H9 (cell line): Measurements from ENCODE around the gene TRRAP. TPM values are rescaled to one million over a fixed set of nuclear protein-coding genes. Genes with fewer than 3 reads are reported as not detected.

Experiments used
- DNase-seq: peaks from one replicate; pipeline ENCODE4 v3.0.0-alpha.2; 2017
- H2AFZ ChIP-seq: one replicate; pipeline ENCODE4 v1.6.1; 2013; ENCODE audit warnings: mild to moderate bottlenecking, low read length, control low read depth, moderate library complexity
- H2AK5ac ChIP-seq: 2 replicates; pipeline ENCODE4 v1.6.1; 2013; ENCODE audit warnings: low read length, control low read depth, mixed read lengths; ENCODE audit not compliant: insufficient read length
- H2BK120ac ChIP-seq: one replicate; pipeline ENCODE4 v1.6.1; 2013; ENCODE audit warnings: low read depth, mild to moderate bottlenecking, low read length, control low read depth, inconsistent platforms; ENCODE audit not compliant: poor library complexity, severe bottlenecking
- H2BK12ac ChIP-seq: 2 replicates; pipeline ENCODE4 v1.6.1; 2013; ENCODE audit warnings: low read length, control low read depth, mixed read lengths, low read depth; ENCODE audit not compliant: insufficient read length
- H2BK15ac ChIP-seq: 2 replicates; pipeline ENCODE4 v1.6.1; 2013; ENCODE audit warnings: low read depth, low read length, control low read depth
- H2BK20ac ChIP-seq: one replicate; pipeline ENCODE4 v1.6.1; 2013; ENCODE audit warnings: low read depth, mild to moderate bottlenecking, low read length, control low read depth, inconsistent platforms; ENCODE audit not compliant: poor library complexity, severe bottlenecking
- H2BK5ac ChIP-seq: 2 replicates; pipeline ENCODE4 v1.6.1; 2013; ENCODE audit warnings: low read length, control low read depth, mixed read lengths; ENCODE audit not compliant: insufficient read length
- H3K14ac ChIP-seq: 2 replicates; pipeline ENCODE4 v1.6.1; 2013; ENCODE audit warnings: low read length, control low read depth; ENCODE audit not compliant: insufficient read depth
- H3K18ac ChIP-seq: 2 replicates; pipeline ENCODE4 v1.6.1; 2013; ENCODE audit warnings: low read depth, mild to moderate bottlenecking, mixed read lengths, low read length, control low read depth; ENCODE audit not compliant: insufficient read length
- H3K23ac ChIP-seq: 2 replicates; pipeline ENCODE4 v1.6.1; 2013; ENCODE audit warnings: low read length, control low read depth, mixed read lengths, low read depth; ENCODE audit not compliant: insufficient read length
- H3K23me2 ChIP-seq: 2 replicates; pipeline ENCODE4 v1.6.1; 2013; ENCODE audit warnings: low read depth, mild to moderate bottlenecking, mixed read lengths, low read length, control low read depth; ENCODE audit not compliant: insufficient read length, poor library complexity, severe bottlenecking
- H3K27ac ChIP-seq: 2 replicates; pipeline ENCODE4 v1.5.1; 2013; ENCODE audit warnings: low read length, control low read depth, mixed read lengths, low read depth; ENCODE audit not compliant: insufficient read length
- H3K27me3 ChIP-seq: 2 replicates; pipeline ENCODE4 v1.6.1; 2013; ENCODE audit warnings: low read length, control low read depth, inconsistent platforms; ENCODE audit not compliant: insufficient read depth
- H3K4ac ChIP-seq: 2 replicates; pipeline ENCODE4 v1.6.1; 2013; ENCODE audit warnings: low read depth, mild to moderate bottlenecking, control low read depth, inconsistent platforms, low read length, moderate library complexity
- H3K4me1 ChIP-seq: 2 replicates; pipeline ENCODE4 v1.6.1; 2013; ENCODE audit warnings: low read length, control low read depth, inconsistent platforms; ENCODE audit not compliant: insufficient read depth
- H3K4me2 ChIP-seq: 2 replicates; pipeline ENCODE4 v1.6.1; 2013; ENCODE audit warnings: low read length, control low read depth, mixed read lengths; ENCODE audit not compliant: insufficient read length, insufficient read depth
- H3K56ac ChIP-seq: 2 replicates; pipeline ENCODE4 v1.6.1; 2013; ENCODE audit warnings: low read depth, mild to moderate bottlenecking, mixed read lengths, low read length, control low read depth; ENCODE audit not compliant: insufficient read length
- H3K79me1 ChIP-seq: 2 replicates; pipeline ENCODE4 v1.6.1; 2013; ENCODE audit warnings: low read depth, mild to moderate bottlenecking, moderate library complexity, low read length, control low read depth, inconsistent platforms; ENCODE audit not compliant: insufficient read depth, poor library complexity, severe bottlenecking
- H3K79me2 ChIP-seq: 2 replicates; pipeline ENCODE4 v1.6.1; 2013; ENCODE audit warnings: low read length, control low read depth, inconsistent platforms; ENCODE audit not compliant: insufficient read depth
- H3K9ac ChIP-seq: 2 replicates; pipeline ENCODE4 v1.6.1; 2013; ENCODE audit warnings: low read length, control low read depth, mixed read lengths; ENCODE audit not compliant: insufficient read length; ENCODE audit errors: extremely low read depth
- H3K9me3 ChIP-seq: one replicate; pipeline ENCODE4 v1.6.1; 2013; ENCODE audit warnings: low read depth, low read length, inconsistent platforms; ENCODE audit not compliant: control insufficient read depth
- H3T11ph ChIP-seq: one replicate; pipeline ENCODE4 v1.6.1; 2013; ENCODE audit warnings: mild to moderate bottlenecking, low read length, control low read depth, inconsistent platforms
- H4K20me1 ChIP-seq: one replicate; pipeline ENCODE4 v1.6.1; 2013; ENCODE audit not compliant: control insufficient read depth, insufficient read length, insufficient read depth
- H4K5ac ChIP-seq: 2 replicates; pipeline ENCODE4 v1.6.1; 2013; ENCODE audit warnings: low read depth, mild to moderate bottlenecking, mixed read lengths, low read length, control low read depth; ENCODE audit not compliant: insufficient read length
- H4K8ac ChIP-seq: replicated peaks from 2 replicates; pipeline ENCODE4 v1.6.1; 2013; ENCODE audit warnings: low read length, control low read depth, mixed read lengths, low read depth; ENCODE audit not compliant: insufficient read length
- H4K91ac ChIP-seq: 2 replicates; pipeline ENCODE4 v1.6.1; 2013; ENCODE audit warnings: low read depth, mild to moderate bottlenecking, moderate library complexity, mixed read lengths, low read length, control low read depth; ENCODE audit not compliant: insufficient read length
- H3K27ac Mint-ChIP-seq, 3 experiments: 2 replicates in 2 of 3; 3 replicates in 1 of 3; pipeline ENCODE4 v1.8.0; 2020 to 2021; ENCODE audit warnings: mixed read lengths in 3 of 3, mild to moderate bottlenecking in 1 of 3, moderate library complexity in 1 of 3
- H3K27me3 Mint-ChIP-seq: 2 replicates; pipeline ENCODE4 v1.8.0; 2021; ENCODE audit warnings: low read depth, mild to moderate bottlenecking, moderate library complexity, mixed read lengths
- H3K36me3 Mint-ChIP-seq, 3 experiments: 2 replicates in 2 of 3; 3 replicates in 1 of 3; pipeline ENCODE4 v1.8.0; 2020 to 2021; ENCODE audit warnings: low read depth in 3 of 3, mixed read lengths in 3 of 3; ENCODE audit not compliant: insufficient read depth in 1 of 3
- H3K4me1 Mint-ChIP-seq, 2 experiments: 2 replicates each; pipeline ENCODE4 v1.8.0; 2020; ENCODE audit warnings: mixed read lengths in 2 of 2
- H3K4me3 Mint-ChIP-seq, 2 experiments: 2 replicates in 1 of 2; 3 replicates in 1 of 2; pipeline ENCODE4 v1.8.0; 2020 to 2021; ENCODE audit warnings: mild to moderate bottlenecking in 2 of 2, mixed read lengths in 2 of 2, moderate library complexity in 1 of 2
- H3K9me3 Mint-ChIP-seq, 2 experiments: 2 replicates in 1 of 2; 3 replicates in 1 of 2; pipeline ENCODE4 v1.8.0; 2020; ENCODE audit warnings: mild to moderate bottlenecking in 2 of 2, mixed read lengths in 2 of 2, moderate library complexity in 1 of 2
- WGBS: extraction: QIAGEN DNeasy Blood & Tissue Kit; methylation state at CpG from one replicate; pipeline ENCODE4 v1.1.7; 2013; ENCODE audit warnings: missing lambda C conversion rate, low lambda C conversion rate, mixed read lengths; ENCODE audit not compliant: insufficient read length; ENCODE audit errors: extremely low coverage; 5-methylcytosine and 5-hydroxymethylcytosine counted together
- total RNA-seq: library from RNA; stranded (reverse); gene quantifications from 2 replicates; pipeline ENCODE4 v1.2.1, GENCODE V29; 2021
- TF ChIP-seq, protein P1 (sequence below): fragments of 200-600 bp; sonication (generic); conservative IDR thresholded peaks from 3 replicates; pipeline ENCODE4 v1.8.0; 2021; ENCODE audit warnings: antibody characterized with exemption, mild to moderate bottlenecking

The TRRAP gene
- total RNA-seq, 1 experiment from 2014 or later: 58.6 TPM

DNA sequence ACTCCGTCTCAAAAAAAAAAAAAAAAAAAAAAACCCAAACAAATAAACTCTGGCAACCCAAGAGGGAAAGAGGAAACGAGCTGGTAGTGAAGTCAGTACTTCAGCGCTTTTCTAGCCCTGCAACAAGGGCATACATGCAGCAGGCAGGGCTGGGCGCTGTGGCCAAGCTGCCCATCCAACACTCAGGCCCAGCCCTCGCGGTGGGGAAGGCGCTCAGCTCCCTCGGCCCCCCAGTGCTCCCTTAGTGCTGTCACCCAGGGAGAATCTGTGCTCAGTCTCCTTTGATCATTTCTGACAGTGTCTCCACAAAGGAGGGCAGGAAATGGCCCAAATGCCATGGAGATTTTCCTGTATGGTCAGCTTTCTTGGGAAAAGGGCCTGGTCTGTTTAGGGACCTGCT lies 168.4 kb downstream of the TRRAP start:
- H3K18ac ChIP-seq: no peak overlapping the region
- no peak overlapping the region for H3K56ac ChIP-seq
- H2AK5ac ChIP-seq: no peak overlapping the region
- peaks cover 35 to 87% (median 76%) of the 10 kb centered on the region in 3 experiments for H3K36me3 Mint-ChIP-seq
- H3K4me2 ChIP-seq: no peak overlapping the region
- H3K27ac ChIP-seq: no peak overlapping the region
- no peak overlapping the region for H3K23ac ChIP-seq
- no peaks in the 10 kb centered on the region for H3K23me2 ChIP-seq
- H3K4me3 Mint-ChIP-seq: no peak overlapping the region
- no peak overlapping the region for H3K4ac ChIP-seq
- WGBS: no CpG with 5 or more reads among the region's 8 CpGs
- H3K9me3 Mint-ChIP-seq: no peaks in the 10 kb centered on the region
- H3K79me1 ChIP-seq: no peaks in the 10 kb centered on the region
- no peaks in the 10 kb centered on the region; a peak in 1 of 4 replicates for H3K4me1 Mint-ChIP-seq
- H3T11ph ChIP-seq: no peak overlapping the region
- H3K14ac ChIP-seq: no peak overlapping the region
- H2BK120ac ChIP-seq: no peak overlapping the region
- no peak overlapping the region for H2BK15ac ChIP-seq
- H4K91ac ChIP-seq: no peak overlapping the region
- H3K27ac Mint-ChIP-seq: peak overlapping the region in 1 of 3 experiments; percentile 61; a peak in 2 of 7 replicates
- no peaks in the 10 kb centered on the region for H3K4me1 ChIP-seq
- no peak overlapping the region for H4K8ac ChIP-seq
- H2BK12ac ChIP-seq: no peak overlapping the region
- TF ChIP-seq, protein P1, sequence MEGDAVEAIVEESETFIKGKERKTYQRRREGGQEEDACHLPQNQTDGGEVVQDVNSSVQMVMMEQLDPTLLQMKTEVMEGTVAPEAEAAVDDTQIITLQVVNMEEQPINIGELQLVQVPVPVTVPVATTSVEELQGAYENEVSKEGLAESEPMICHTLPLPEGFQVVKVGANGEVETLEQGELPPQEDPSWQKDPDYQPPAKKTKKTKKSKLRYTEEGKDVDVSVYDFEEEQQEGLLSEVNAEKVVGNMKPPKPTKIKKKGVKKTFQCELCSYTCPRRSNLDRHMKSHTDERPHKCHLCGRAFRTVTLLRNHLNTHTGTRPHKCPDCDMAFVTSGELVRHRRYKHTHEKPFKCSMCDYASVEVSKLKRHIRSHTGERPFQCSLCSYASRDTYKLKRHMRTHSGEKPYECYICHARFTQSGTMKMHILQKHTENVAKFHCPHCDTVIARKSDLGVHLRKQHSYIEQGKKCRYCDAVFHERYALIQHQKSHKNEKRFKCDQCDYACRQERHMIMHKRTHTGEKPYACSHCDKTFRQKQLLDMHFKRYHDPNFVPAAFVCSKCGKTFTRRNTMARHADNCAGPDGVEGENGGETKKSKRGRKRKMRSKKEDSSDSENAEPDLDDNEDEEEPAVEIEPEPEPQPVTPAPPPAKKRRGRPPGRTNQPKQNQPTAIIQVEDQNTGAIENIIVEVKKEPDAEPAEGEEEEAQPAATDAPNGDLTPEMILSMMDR: no peak
- H4K5ac ChIP-seq: no peak overlapping the region
- no peak overlapping the region for H3K9ac ChIP-seq
- no peak overlapping the region for H2BK20ac ChIP-seq
- H2BK5ac ChIP-seq: no peak overlapping the region
- no peak for DNase-seq
- no peaks in the 10 kb centered on the region for H4K20me1 ChIP-seq
- no peak overlapping the region for H2AFZ ChIP-seq
- H3K27me3 Mint-ChIP-seq: no peaks in the 10 kb centered on the region
- no peaks in the 10 kb centered on the region for H3K79me2 ChIP-seq
- H3K9me3 ChIP-seq: no peaks in the 10 kb centered on the region
- H3K27me3 ChIP-seq: no peaks in the 10 kb centered on the region
